ENCODE results near the gene MACROH2A1.

DNA sequence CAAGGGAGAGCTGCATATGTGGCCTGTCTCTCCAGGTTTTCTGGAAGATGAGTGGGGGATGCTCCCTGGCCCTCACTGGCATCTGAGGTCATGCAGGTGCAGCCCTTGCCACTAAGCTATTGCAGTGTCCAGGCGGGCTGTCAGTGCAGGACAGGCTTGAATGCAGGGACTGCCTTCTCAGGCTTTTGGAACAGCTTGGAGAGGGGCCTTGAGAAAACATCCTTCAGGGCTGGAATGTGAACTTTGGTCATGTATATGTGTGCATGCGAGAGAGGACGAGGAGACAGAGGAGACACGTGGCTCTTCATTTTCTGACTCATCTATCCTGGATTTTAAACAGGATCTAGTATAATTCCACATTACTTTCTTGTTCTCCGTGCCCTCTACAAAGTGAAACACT lies 90.3 kb downstream of the MACROH2A1 start:
- TF ChIP-seq, protein P1, sequence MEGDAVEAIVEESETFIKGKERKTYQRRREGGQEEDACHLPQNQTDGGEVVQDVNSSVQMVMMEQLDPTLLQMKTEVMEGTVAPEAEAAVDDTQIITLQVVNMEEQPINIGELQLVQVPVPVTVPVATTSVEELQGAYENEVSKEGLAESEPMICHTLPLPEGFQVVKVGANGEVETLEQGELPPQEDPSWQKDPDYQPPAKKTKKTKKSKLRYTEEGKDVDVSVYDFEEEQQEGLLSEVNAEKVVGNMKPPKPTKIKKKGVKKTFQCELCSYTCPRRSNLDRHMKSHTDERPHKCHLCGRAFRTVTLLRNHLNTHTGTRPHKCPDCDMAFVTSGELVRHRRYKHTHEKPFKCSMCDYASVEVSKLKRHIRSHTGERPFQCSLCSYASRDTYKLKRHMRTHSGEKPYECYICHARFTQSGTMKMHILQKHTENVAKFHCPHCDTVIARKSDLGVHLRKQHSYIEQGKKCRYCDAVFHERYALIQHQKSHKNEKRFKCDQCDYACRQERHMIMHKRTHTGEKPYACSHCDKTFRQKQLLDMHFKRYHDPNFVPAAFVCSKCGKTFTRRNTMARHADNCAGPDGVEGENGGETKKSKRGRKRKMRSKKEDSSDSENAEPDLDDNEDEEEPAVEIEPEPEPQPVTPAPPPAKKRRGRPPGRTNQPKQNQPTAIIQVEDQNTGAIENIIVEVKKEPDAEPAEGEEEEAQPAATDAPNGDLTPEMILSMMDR (conservative IDR thresholded peaks at IDR 0.05 in 1 of 2, IDR thresholded peaks at IDR 0.05 in 1 of 2; ENCODE audit: low read depth in 1 of 2, low read length in 2 of 2), result no peak
- TF ChIP-seq EZH2 (IDR thresholded peaks at IDR 0.05; ENCODE audit: low read length, missing control alignments), result no peak
